ENCODE results near the gene HEATR5A.

HEATR5A gene

DNA sequence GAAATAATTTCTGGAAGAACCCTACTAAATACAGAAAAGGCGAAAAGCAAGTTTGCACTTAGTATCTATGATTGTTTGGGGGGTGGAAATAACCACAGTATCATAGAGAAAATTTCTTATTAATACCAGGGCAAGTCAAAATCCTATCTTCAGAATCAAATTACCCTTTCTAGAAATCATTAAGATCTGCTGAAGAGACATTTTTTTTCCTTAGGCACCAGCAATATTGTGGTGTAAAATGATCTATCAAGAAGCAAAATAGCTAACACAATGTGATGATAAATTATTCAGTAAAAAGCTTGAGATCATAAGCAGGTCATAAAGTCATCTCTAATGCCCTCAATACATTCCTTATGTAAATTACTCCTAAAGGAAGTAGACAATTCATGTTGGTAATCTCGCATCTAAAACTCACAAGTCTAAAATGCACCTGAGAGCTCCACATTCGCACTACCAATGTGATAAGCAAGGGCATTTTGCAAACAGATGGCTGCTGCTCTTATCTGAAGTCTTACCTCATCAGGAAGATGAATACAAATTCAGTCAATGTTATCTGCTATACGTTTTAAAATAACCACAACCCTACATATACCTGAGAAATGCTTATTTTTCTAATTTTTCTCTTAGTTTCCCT is 14.6 kb downstream of the HEATR5A start:
- TF ChIP-seq, protein P1, sequence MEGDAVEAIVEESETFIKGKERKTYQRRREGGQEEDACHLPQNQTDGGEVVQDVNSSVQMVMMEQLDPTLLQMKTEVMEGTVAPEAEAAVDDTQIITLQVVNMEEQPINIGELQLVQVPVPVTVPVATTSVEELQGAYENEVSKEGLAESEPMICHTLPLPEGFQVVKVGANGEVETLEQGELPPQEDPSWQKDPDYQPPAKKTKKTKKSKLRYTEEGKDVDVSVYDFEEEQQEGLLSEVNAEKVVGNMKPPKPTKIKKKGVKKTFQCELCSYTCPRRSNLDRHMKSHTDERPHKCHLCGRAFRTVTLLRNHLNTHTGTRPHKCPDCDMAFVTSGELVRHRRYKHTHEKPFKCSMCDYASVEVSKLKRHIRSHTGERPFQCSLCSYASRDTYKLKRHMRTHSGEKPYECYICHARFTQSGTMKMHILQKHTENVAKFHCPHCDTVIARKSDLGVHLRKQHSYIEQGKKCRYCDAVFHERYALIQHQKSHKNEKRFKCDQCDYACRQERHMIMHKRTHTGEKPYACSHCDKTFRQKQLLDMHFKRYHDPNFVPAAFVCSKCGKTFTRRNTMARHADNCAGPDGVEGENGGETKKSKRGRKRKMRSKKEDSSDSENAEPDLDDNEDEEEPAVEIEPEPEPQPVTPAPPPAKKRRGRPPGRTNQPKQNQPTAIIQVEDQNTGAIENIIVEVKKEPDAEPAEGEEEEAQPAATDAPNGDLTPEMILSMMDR (conservative IDR thresholded peaks at IDR 0.05): no peak
- H3K27ac ChIP-seq: no peak overlapping the region

DNA sequence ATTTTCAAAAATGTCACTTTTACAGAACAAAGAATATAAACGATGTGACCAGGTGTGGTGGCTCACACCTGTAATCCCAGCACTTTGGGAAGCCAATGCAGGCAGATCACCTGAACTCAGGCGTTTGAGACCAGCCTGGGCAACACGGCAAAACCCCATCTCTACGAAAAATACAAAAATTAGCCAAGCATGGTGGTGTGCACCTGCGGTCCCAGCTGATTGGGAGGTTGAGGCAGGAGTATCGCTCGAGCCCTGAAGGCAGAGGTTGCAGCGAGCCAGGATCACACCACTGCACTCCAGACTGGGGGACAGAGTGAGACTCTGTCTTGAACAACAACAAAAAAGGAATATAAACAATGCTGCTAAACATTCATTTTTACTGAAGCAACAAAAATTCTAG is 15.2 kb downstream of the HEATR5A start:
- TF ChIP-seq, protein P1 (conservative IDR thresholded peaks at IDR 0.05): no peak
- no peak overlapping the region for H3K27ac ChIP-seq

DNA sequence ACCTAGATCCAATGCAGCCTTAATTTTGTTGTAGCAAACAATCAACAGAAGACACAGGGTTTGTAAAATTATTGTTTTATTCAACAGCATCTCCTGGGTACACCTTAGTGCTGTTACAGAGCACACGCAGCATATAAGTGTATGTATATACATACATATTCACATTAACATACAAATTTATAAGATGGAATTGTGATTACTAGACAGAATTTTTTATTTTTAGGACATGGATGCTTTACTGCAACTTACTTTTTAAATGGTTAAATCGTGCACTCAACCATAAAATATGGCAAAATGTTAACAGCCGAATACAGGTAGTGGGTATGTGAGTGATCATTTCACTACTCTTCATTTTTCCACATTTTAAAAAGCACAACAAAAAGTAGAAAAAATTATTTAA is 16.6 kb downstream of the HEATR5A start:
- H3K27ac ChIP-seq: peak overlapping the region; percentile 10; the same call in 1 of the 2 replicates
- TF ChIP-seq, protein P1 (conservative IDR thresholded peaks at IDR 0.05): no peak

DNA sequence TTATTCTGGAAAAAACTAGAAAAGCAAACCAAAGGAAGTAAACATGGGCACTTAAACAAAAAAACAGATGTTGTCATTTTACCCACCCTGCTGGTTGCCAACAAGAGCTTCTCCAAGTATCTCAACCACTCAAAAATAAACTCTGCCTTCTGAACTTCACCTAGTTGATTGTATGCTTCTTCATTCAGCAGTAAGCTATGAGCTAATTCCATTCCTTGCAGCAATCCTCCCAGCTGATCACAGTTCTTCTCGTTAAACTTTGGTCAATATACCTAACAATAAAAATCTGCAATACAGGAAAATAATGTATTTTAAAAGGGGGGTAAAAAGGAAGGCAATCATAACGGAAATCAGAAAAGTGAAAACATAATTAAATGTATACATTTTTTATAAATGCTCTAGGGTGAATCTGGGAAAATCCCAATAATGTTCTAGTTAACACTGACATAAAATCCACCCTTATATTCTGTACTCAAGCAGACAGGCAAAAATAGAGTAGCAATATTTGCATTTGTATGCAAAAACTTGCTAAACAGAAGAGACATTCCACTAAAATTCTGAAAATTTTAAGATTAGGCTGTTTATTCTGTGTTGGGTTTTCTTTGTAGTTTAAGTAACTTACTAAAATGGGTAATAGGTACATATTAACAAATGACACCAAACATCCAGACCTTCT is 17.4 kb downstream of the HEATR5A start:
- H3K27ac ChIP-seq: peak overlapping the region; percentile 10; the same call in 1 of the 2 replicates
- TF ChIP-seq, protein P1 (conservative IDR thresholded peaks at IDR 0.05): no peak

DNA sequence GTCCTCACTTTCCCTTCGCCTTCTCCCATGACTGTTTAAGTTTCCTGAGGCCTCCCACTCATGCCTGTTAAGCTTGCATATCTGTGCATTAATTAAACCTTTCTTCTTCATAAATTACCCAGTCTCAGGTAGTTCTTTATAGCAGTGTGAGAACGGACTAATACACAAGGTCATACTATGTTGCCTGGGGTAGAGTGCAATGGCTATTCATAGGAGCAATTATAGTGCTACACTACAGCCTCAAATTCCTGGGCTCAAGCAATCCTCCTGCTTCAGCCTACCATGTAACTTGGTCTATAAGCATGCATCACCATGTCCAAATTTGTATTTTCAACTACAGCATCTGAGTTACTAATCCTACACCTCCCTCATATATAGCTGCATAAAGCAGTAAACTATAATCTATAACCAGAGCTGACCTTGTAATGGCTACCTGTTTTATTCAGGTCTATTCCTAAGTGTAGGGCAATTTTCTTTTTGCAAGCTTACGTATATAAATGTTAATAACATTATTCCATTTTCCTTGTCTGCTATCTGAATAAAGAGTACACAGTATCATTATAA is 18.9 kb downstream of the HEATR5A start:
- TF ChIP-seq, protein P1 (conservative IDR thresholded peaks at IDR 0.05): no peak
- H3K27ac ChIP-seq: no peak overlapping the region

DNA sequence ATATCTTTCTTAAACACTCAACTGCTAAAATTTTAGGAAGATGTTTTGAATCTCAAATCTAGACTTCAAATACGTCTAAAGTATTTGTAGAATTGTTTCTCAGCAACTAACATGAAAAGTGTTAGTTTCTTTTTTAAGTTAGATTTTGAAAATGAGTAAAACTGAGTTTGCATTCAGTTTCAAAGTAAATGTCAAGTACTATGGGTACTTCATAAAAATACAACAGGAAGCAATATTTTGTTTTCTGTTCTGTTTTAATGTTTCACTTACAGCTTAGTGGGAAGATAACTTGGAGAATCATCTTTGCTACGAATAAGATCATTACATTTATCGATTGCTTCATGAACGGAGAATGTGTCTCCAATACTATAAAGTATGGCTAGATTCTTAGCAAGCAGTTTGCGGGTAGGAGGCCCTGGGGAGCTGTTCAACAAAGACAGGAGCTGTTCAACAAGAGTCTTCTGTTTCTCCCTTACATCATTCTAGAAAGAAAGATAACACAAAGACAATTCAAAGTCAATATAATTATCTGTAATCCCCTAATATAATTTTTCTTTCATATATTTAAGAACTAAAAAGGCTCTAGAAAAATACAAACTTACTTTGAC is 20.2 kb downstream of the HEATR5A start:
- no peak overlapping the region for H3K27ac ChIP-seq
- TF ChIP-seq, protein P1 (conservative IDR thresholded peaks at IDR 0.05): no peak

DNA sequence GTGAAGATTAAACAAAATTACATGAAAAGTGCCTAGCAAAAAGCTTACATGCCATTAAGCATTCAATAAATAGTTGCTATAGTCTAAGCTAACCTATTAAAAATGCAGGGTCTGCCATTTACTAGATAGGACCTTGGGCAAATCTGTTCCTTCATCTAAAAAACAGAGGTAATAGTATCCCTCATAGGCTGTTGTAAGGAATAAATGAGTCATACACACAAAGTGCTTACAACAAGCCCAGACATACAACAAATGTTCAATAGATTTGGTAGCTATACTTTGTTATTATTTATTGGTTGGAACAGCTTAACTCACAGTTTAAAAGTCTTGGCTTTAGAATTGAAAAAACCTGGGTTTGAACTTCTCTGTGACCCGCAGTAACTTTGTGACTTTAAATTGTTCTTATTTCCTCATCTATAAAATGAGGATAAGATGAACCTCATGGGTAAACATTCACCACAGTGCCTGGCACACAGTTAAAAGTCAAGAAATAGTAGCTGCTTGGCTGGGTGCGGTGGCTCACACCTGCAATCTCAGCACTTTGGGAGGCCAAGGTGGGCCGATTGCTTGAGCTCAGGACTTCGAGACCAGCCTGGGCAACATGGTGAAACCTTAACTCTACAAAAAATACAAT is 24.7 kb downstream of the HEATR5A start:
- H3K27ac ChIP-seq: no peak overlapping the region
- TF ChIP-seq, protein P1 (conservative IDR thresholded peaks at IDR 0.05): no peak

All from VCaP (cell line).